H1 (cell line): ENCODE data around the gene RAET1E. TPM values are rescaled to one million over a fixed set of nuclear protein-coding genes. Genes with fewer than 3 reads are reported as not detected.

Experiments
- CTCF ChIA-PET: fragments of 300-600 bp; sonication (Branson Sonifier 250); formaldehyde crosslinking; loops from one replicate; lab custom pipeline; 2021; ENCODE audit not compliant: partially characterized antibody; lab: Charles Lee
- POLR2A ChIA-PET: fragments of 300-600 bp; sonication (Branson Sonifier 250); formaldehyde crosslinking; loops from one replicate; lab custom pipeline; 2021; ENCODE audit warnings: inconsistent platforms; ENCODE audit not compliant: partially characterized antibody; lab: Charles Lee
- DNase-seq, 2 experiments: peaks; one replicate each; pipeline versions ENCODE4 v3.0.0 to v3.0.0-alpha.2; 2010 to 2022; ENCODE audit warnings: low spot score in 2 of 2, low read depth in 1 of 2, mixed read lengths in 1 of 2
- FAIRE-seq: peaks from 2 replicates; lab custom pipeline; 2011; peaks lifted over from hg19 to GRCh38; lab: Jason Lieb, UNC
- H2AFZ ChIP-seq: 2 replicates; pipeline ENCODE4 v1.8.1; 2012; ENCODE audit warnings: low read length, inconsistent platforms
- H2AK5ac ChIP-seq: 2 replicates; pipeline ENCODE4 v1.6.1; 2013; ENCODE audit warnings: low read depth, low read length
- H2BK120ac ChIP-seq: replicated peaks from 2 replicates; pipeline ENCODE3; 2013; ENCODE audit warnings: low read depth, low read length, inconsistent platforms
- H2BK12ac ChIP-seq: 2 replicates; pipeline ENCODE4 v1.6.1; 2013; ENCODE audit warnings: low read depth, low read length
- H2BK15ac ChIP-seq: 2 replicates; pipeline ENCODE4 v1.6.1; 2013; ENCODE audit warnings: low read length
- H2BK20ac ChIP-seq: 2 replicates; pipeline ENCODE4 v1.6.1; 2013; ENCODE audit warnings: low read length
- H2BK5ac ChIP-seq: 2 replicates; pipeline ENCODE4 v1.6.1; 2013; ENCODE audit warnings: low read depth, low read length
- H3K14ac ChIP-seq: 2 replicates; pipeline ENCODE4 v1.6.1; 2013; ENCODE audit warnings: inconsistent platforms; ENCODE audit not compliant: insufficient read length
- H3K18ac ChIP-seq: 2 replicates; pipeline ENCODE4 v1.6.1; 2013; ENCODE audit warnings: low read length; ENCODE audit errors: extremely low read depth
- H3K23ac ChIP-seq: 2 replicates; pipeline ENCODE4 v1.6.1; 2013; ENCODE audit warnings: inconsistent platforms; ENCODE audit not compliant: insufficient read length
- H3K23me2 ChIP-seq: 2 replicates; pipeline ENCODE4 v1.6.1; 2013; ENCODE audit warnings: low read depth, low read length
- H3K27ac ChIP-seq: 2 replicates; pipeline ENCODE4 v1.6.1; 2011; ENCODE audit warnings: low read depth, low read length, inconsistent platforms
- H3K27me3 ChIP-seq, 4 experiments: replicated peaks in 1 of 4; 1 replicate in 1 of 4; 2 replicates in 3 of 4; pipeline versions ENCODE4 v1.6.1 to v1.8.1; 2011 to 2013; ENCODE audit warnings: low read length in 3 of 4, mild to moderate bottlenecking in 3 of 4, inconsistent platforms in 2 of 4, mixed read lengths in 2 of 4, moderate library complexity in 1 of 4; ENCODE audit not compliant: control insufficient read depth in 3 of 4, insufficient read depth in 3 of 4; ENCODE audit errors: extremely low read depth in 1 of 4
- H3K36me3 ChIP-seq, 4 experiments: 2 replicates each; pipeline versions ENCODE4 v1.6.1 to v1.8.1; 2011 to 2013; ENCODE audit warnings: mild to moderate bottlenecking in 4 of 4, low read length in 3 of 4, moderate library complexity in 2 of 4, control low read depth in 1 of 4, inconsistent platforms in 1 of 4; ENCODE audit not compliant: insufficient read depth in 4 of 4, control insufficient read depth in 2 of 4
- H3K4ac ChIP-seq: replicated peaks from 2 replicates; pipeline ENCODE3; 2013; ENCODE audit warnings: low read length, low read depth, mixed read lengths, inconsistent platforms; ENCODE audit not compliant: insufficient read length
- H3K4me1 ChIP-seq, 4 experiments: replicated peaks in 1 of 4; 1 replicate in 1 of 4; 2 replicates in 3 of 4; pipeline versions ENCODE4 v1.6.1 to v1.8.1; 2011 to 2013; ENCODE audit warnings: low read length in 3 of 4, inconsistent platforms in 2 of 4, mixed read lengths in 1 of 4; ENCODE audit not compliant: insufficient read depth in 4 of 4, control insufficient read depth in 3 of 4
- H3K4me2 ChIP-seq, 2 experiments: 2 replicates each; pipeline versions ENCODE4 v1.6.1 to v1.8.1; 2011 to 2013; ENCODE audit warnings: low read depth in 2 of 2, low read length in 2 of 2, control low read depth in 1 of 2, inconsistent platforms in 1 of 2, mild to moderate bottlenecking in 1 of 2; ENCODE audit not compliant: insufficient read depth in 1 of 2
- H3K4me3 ChIP-seq, 4 experiments: fragments of 200-600, 300-600 bp in 1 of 4; sonication (generic), shearing (Covaris generic), sonication (Bioruptor Twin) in 1 of 4; 2 replicates each; pipeline versions ENCODE4 v1.5.1 to v1.8.1; 2011 to 2016; ENCODE audit warnings: low read length in 4 of 4, low read depth in 3 of 4, control low read depth in 2 of 4, inconsistent platforms in 2 of 4, mild to moderate bottlenecking in 2 of 4, mixed read lengths in 1 of 4, moderate library complexity in 1 of 4; ENCODE audit not compliant: insufficient read depth in 2 of 4; ENCODE audit errors: extremely low read depth in 1 of 4
- H3K56ac ChIP-seq: replicated peaks from 2 replicates; pipeline ENCODE3; 2013; ENCODE audit warnings: low read depth, mild to moderate bottlenecking, mixed read lengths, low read length, inconsistent platforms; ENCODE audit not compliant: insufficient read length
- H3K79me1 ChIP-seq: 2 replicates; pipeline ENCODE4 v1.6.1; 2013; ENCODE audit warnings: low read depth, low read length, control low read depth
- H3K79me2 ChIP-seq, 2 experiments: 2 replicates each; pipeline versions ENCODE4 v1.6.1 to v1.8.1; 2012 to 2013; ENCODE audit warnings: low read length in 2 of 2, mild to moderate bottlenecking in 2 of 2, inconsistent platforms in 1 of 2; ENCODE audit not compliant: insufficient read depth in 2 of 2, control insufficient read depth in 1 of 2
- H3K9ac ChIP-seq, 4 experiments: replicated peaks in 1 of 4; 1 replicate in 1 of 4; 2 replicates in 3 of 4; pipeline versions ENCODE4 v1.6.1 to v1.8.1; 2011 to 2013; ENCODE audit warnings: low read depth in 3 of 4, low read length in 3 of 4, control low read depth in 2 of 4, mild to moderate bottlenecking in 2 of 4, moderate library complexity in 2 of 4, inconsistent platforms in 1 of 4; ENCODE audit errors: extremely low read depth in 1 of 4
- H3K9me3 ChIP-seq, 2 experiments: 2 replicates each; pipeline versions ENCODE4 v1.6.1 to v1.8.1; 2012 to 2013; ENCODE audit warnings: mild to moderate bottlenecking in 2 of 2, moderate library complexity in 2 of 2, control low read depth in 1 of 2, inconsistent platforms in 1 of 2, low read depth in 1 of 2, low read length in 1 of 2, mixed read lengths in 1 of 2; ENCODE audit not compliant: insufficient read depth in 2 of 2
- H4K20me1 ChIP-seq, 2 experiments: replicated peaks in 1 of 2; 2 replicates each; pipeline versions ENCODE3 to v1.8.1; 2011 to 2013; ENCODE audit warnings: inconsistent platforms in 2 of 2, low read length in 2 of 2, mild to moderate bottlenecking in 1 of 2; ENCODE audit not compliant: insufficient read depth in 2 of 2, control insufficient read depth in 1 of 2
- H4K5ac ChIP-seq: 2 replicates; pipeline ENCODE4 v1.6.1; 2013; ENCODE audit warnings: low read length, low read depth, mixed read lengths, inconsistent platforms; ENCODE audit not compliant: insufficient read length
- H4K8ac ChIP-seq: 2 replicates; pipeline ENCODE4 v1.8.0; 2013; ENCODE audit warnings: mild to moderate bottlenecking, moderate library complexity, low read length, inconsistent platforms; ENCODE audit not compliant: insufficient read depth; ENCODE audit errors: extremely low read depth
- H4K91ac ChIP-seq: replicated peaks from 2 replicates; pipeline ENCODE3; 2013; ENCODE audit warnings: low read length, mixed read lengths, inconsistent platforms; ENCODE audit not compliant: insufficient read length
- CBX8 ChIP-seq: fragments of 300-800, 300-1000 bp; sonication (generic); IDR thresholded peaks from 2 replicates; pipeline ENCODE4 v1.7.1; 2016; ENCODE audit warnings: low read depth, low read length, borderline replicate concordance
- EGR1 ChIP-seq: IDR thresholded peaks from 2 replicates; pipeline ENCODE4 v1.6.1; 2011; ENCODE audit warnings: low read depth, low read length, borderline replicate concordance
- KDM1A ChIP-seq: fragments of 200-600, 300-600 bp; sonication (generic); IDR thresholded peaks from 2 replicates; pipeline ENCODE4 v1.7.1; 2016; ENCODE audit warnings: mild to moderate bottlenecking, low read length, borderline replicate concordance
- POLR2A ChIP-seq, 2 experiments: IDR thresholded peaks; 1 replicate in 1 of 2; 2 replicates in 1 of 2; pipeline ENCODE4 v1.6.1; 2011; ENCODE audit warnings: low read depth in 2 of 2, low read length in 2 of 2, mild to moderate bottlenecking in 2 of 2; ENCODE audit errors: control extremely low read depth in 1 of 2
- POLR2AphosphoS5 ChIP-seq: IDR thresholded peaks from 2 replicates; pipeline ENCODE4 v1.6.1; 2011; ENCODE audit warnings: low read depth, low read length
- RNF2 ChIP-seq: fragments of 200-900, 300-1000 bp; sonication (generic); IDR thresholded peaks from 2 replicates; pipeline ENCODE4 v1.7.1; 2016; ENCODE audit warnings: borderline replicate concordance, low read depth, mild to moderate bottlenecking, antibody characterized with exemption, low read length; ENCODE audit not compliant: poor library complexity, severe bottlenecking; ENCODE audit errors: missing control alignments
- SIN3A ChIP-seq, 2 experiments: IDR thresholded peaks in 1 of 2; conservative IDR thresholded peaks in 1 of 2; 2 replicates each; pipeline ENCODE4 v1.6.1; 2011 to 2012; ENCODE audit warnings: low read length in 2 of 2, improper control_type of control experiment in 1 of 2, low read depth in 1 of 2, mild to moderate bottlenecking in 1 of 2
- SP4 ChIP-seq: IDR thresholded peaks from 2 replicates; pipeline ENCODE4 v1.6.1; 2012; ENCODE audit warnings: low read length, inconsistent platforms
- TCF12 ChIP-seq: IDR thresholded peaks from 2 replicates; pipeline ENCODE4 v1.6.1; 2011; ENCODE audit warnings: low read depth, mild to moderate bottlenecking, low read length
- TEAD4 ChIP-seq: IDR thresholded peaks from 2 replicates; pipeline ENCODE4 v1.6.1; 2012; ENCODE audit warnings: low read depth, low read length, inconsistent platforms, mixed read lengths
- WGBS, 2 experiments: shearing (Covaris generic) in 1 of 2; methylation state at CpG; one replicate each; pipeline versions ENCODE4 v1.1.6 to v1.1.7; 2013 to 2015; ENCODE audit warnings: low lambda C conversion rate in 2 of 2, mixed read lengths in 2 of 2, inconsistent platforms in 1 of 2, low coverage in 1 of 2, missing lambda C conversion rate in 1 of 2; ENCODE audit not compliant: insufficient replicate concordance in 2 of 2, insufficient coverage in 1 of 2, insufficient read length in 1 of 2; ENCODE audit errors: extremely low coverage in 1 of 2, missing lambda C conversion rate in 1 of 2; 5-methylcytosine and 5-hydroxymethylcytosine counted together
- polyA plus RNA-seq, 7 experiments: library from polyadenylated mRNA; depleted of rRNA in 3 of 7; stranded (reverse) in 5 of 7; unstranded in 2 of 7; fragments of >200 nt in 5 of 7; fragments of 200-250 nt in 2 of 7; gene quantifications; 1 replicate in 5 of 7; 2 replicates in 1 of 7; 4 replicates in 1 of 7; pipeline versions ENCODE4 v1.2.1 to v1.2.3, GENCODE V29; 2011 to 2013; ENCODE audit warnings: missing spikeins in 2 of 7, mixed read lengths in 2 of 7
- total RNA-seq: library from RNA; stranded (reverse); fragmentation: NEBNext Ultra II Directional; extraction: Animal tissue kit (Norgen Biotek cat#: 25700); gene quantifications from 2 replicates; pipeline ENCODE4 v1.2.1, GENCODE V29; 2021
- TF ChIP-seq, protein P1 (sequence below): IDR thresholded peaks from 2 replicates; pipeline ENCODE4 v1.6.1; 2012; ENCODE audit warnings: inconsistent platforms

Gene RAET1E
- total and polyA plus RNA-seq, 2 of the 8 experiments (the other 6 are each of a cell fraction or from before 2014, with no cell fraction given), result not detected

DNA sequence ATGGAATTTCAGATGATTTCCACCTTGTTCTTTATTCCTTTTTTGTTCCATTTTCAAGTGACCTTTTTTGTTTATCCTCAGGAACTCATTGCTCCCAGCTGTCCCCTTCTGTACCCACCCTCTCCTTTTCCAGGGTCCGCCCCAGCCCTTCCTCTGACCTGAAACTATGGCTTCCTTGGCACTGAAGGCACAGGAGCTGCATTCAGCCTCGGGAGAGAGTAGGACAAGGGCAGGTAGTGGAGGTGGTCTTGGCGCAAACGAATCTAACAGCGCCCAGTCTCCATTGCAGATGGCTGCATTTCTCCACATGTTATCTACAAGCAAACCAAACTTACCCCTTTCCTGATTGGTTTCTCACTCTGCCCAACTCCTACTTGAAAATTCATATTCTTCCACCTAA, 35.1 kb upstream of the RAET1E start:
- Histone ChIP-seq H4K91ac (no peak overlapping the region), H2AK5ac (no peak overlapping the region), H2BK120ac (no peak overlapping the region), H3K4me1 (no peaks in the 10 kb centered on the region; a peak in 1 of 7 replicates), H4K8ac (no peak overlapping the region; the same call in 1 of the 2 replicates), H3K9me3 (no peaks in the 10 kb centered on the region), H3K4ac (no peak overlapping the region), H3K14ac (no peak overlapping the region), H3K36me3 (no peaks in the 10 kb centered on the region), H3K79me2 (no peaks in the 10 kb centered on the region), H2BK12ac (no peak overlapping the region), H3K27me3 (peaks cover 22 to 40% (median 36%) of the 10 kb centered on the region in 4 experiments), H4K5ac (no peak overlapping the region), H3K18ac (no peak overlapping the region), H3K4me3 (no peak overlapping the region), H2BK5ac (no peak overlapping the region), H3K79me1 (no peaks in the 10 kb centered on the region), H2AFZ (no peak overlapping the region), H3K27ac (no peak overlapping the region), H3K4me2 (no peak overlapping the region), H2BK15ac (no peak overlapping the region), H3K9ac (no peak overlapping the region), H3K23me2 (peaks cover 2% of the 10 kb centered on the region; the same call in 1 of the 2 replicates), H3K56ac (no peak overlapping the region), H3K23ac (no peak overlapping the region), H2BK20ac (no peak overlapping the region), H4K20me1 (peaks cover 0 to 3% of the 10 kb centered on the region in 2 experiments)
- POLR2A ChIA-PET, result no interaction called here
- CTCF ChIA-PET, result interaction anchor here (1.1 to 1.7 kb wide), 2 partner anchors 16 to 28 kb away, joined by 3 read pairs; no protein-coding TSS in a partner anchor
- DNase-seq, result no peak
- 73% methylated on average over 5 of the region's 5 CpGs; no CpG with 5 or more reads in 1 of the 2 experiments for WGBS, 2 experiments
- no peak for FAIRE-seq
- TF ChIP-seq SP4 (no peak), EGR1 (no peak), POLR2AphosphoS5 (no peak), CBX8 (no peak), POLR2A (IDR thresholded peaks at IDR 0.05; ENCODE audit: control extremely low read depth in 1 of 2, low read depth in 2 of 2, low read length in 2 of 2) (no peak), KDM1A (no peak), SIN3A (conservative IDR thresholded peaks at IDR 0.05 in 1 of 2, IDR thresholded peaks at IDR 0.05 in 1 of 2; ENCODE audit: low read depth in 1 of 2, low read length in 2 of 2) (no peak), TCF12 (no peak), RNF2 (no peak), TEAD4 (no peak)
- TF ChIP-seq, protein P1, sequence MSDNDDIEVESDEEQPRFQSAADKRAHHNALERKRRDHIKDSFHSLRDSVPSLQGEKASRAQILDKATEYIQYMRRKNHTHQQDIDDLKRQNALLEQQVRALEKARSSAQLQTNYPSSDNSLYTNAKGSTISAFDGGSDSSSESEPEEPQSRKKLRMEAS, result no peak
